K562 (cell line): Measurements from ENCODE around the gene SF3B4. TPM values are rescaled to one million over a fixed set of nuclear protein-coding genes. Genes with fewer than 3 reads are reported as not detected.

Source experiments
- ATAC-seq: fragments of 200-7000 bp; cut with Tn5 transposase; 3 replicates; pipeline ENCODE4 v1.9.1; 2020; ENCODE audit warnings: moderate library complexity
- BruUV-seq: library from RNA; stranded (reverse); fragments of 400-500 nt; replicated peaks from 2 replicates; lab custom pipeline; 2021; lab: Mats Ljungman, UMichigan
- CTCF ChIA-PET: fragments of 300-600 bp; formaldehyde crosslinking; extraction: SDS; loops from one replicate; lab custom pipeline; 2021; ENCODE audit warnings: low intra/inter-chr PET ratio; lab: Yijun Ruan, JAX
- POLR2A ChIA-PET: fragments of 300-600, 350-650 bp; sonication (Branson Sonifier 250); formaldehyde crosslinking; extraction: SDS; loops from one replicate; lab custom pipeline; 2021; ENCODE audit warnings: antibody characterized with exemption, inconsistent platforms; lab: Yijun Ruan, JAX
- DNase-seq, 4 experiments: peaks; one replicate each; pipeline versions ENCODE4 v3.0.0 to v3.0.0-alpha.2; 2011 to 2018; ENCODE audit warnings: low spot score in 3 of 4, mixed read lengths in 3 of 4; ENCODE audit errors: extremely low read depth in 1 of 4
- FAIRE-seq: peaks from 2 replicates; lab custom pipeline; 2011; peaks lifted over from hg19 to GRCh38; lab: Jason Lieb, UNC
- H2AFZ ChIP-seq: 2 replicates; pipeline ENCODE4 v1.6.0; 2011; ENCODE audit warnings: low read depth, low read length, control low read depth, inconsistent platforms
- H3K27ac ChIP-seq: fragments of 200-600 bp; 3 replicates; pipeline ENCODE4 v1.8.0; 2011; ENCODE audit warnings: low read depth, mild to moderate bottlenecking, control low read depth, inconsistent platforms, low read length, moderate library complexity, mixed read lengths; ENCODE audit errors: extremely low read depth
- H3K27me3 ChIP-seq, 2 experiments: fragments of 300-600 bp in 1 of 2; 2 replicates in 1 of 2; 3 replicates in 1 of 2; pipeline versions ENCODE4 v1.6.0 to v1.8.0; 2011; ENCODE audit warnings: inconsistent platforms in 2 of 2, low read length in 2 of 2, mild to moderate bottlenecking in 1 of 2, mixed read lengths in 1 of 2, moderate library complexity in 1 of 2; ENCODE audit not compliant: control insufficient read depth in 2 of 2, insufficient read depth in 2 of 2
- H3K36me3 ChIP-seq: fragments of 300-600 bp; 3 replicates; pipeline ENCODE4 v1.8.0; 2011; ENCODE audit warnings: mild to moderate bottlenecking, low read length, inconsistent platforms; ENCODE audit not compliant: control insufficient read depth, insufficient read depth
- H3K4me1 ChIP-seq, 2 experiments: fragments of 200-600 bp in 1 of 2; replicated peaks in 1 of 2; 2 replicates in 1 of 2; 3 replicates in 1 of 2; pipeline versions ENCODE4 v1.5.1 to v1.8.0; 2011; ENCODE audit warnings: inconsistent platforms in 2 of 2, low read length in 2 of 2, mild to moderate bottlenecking in 1 of 2, mixed read lengths in 1 of 2, moderate library complexity in 1 of 2; ENCODE audit not compliant: control insufficient read depth in 2 of 2, insufficient read depth in 2 of 2
- H3K4me2 ChIP-seq: 2 replicates; pipeline ENCODE4 v1.6.1; 2011; ENCODE audit warnings: low read length, control low read depth, inconsistent platforms, mixed read lengths; ENCODE audit not compliant: insufficient read depth
- H3K4me3 ChIP-seq: fragments of 200-600 bp; sonication (generic), shearing (Covaris generic); 2 replicates; pipeline ENCODE4 v1.5.1; 2016; ENCODE audit warnings: control low read depth, inconsistent platforms
- H3K79me2 ChIP-seq: fragments of 200-600 bp; 3 replicates; pipeline ENCODE4 v1.8.0; 2011; ENCODE audit warnings: low read length, inconsistent platforms; ENCODE audit not compliant: control insufficient read depth, insufficient read depth
- H3K9ac ChIP-seq, 2 experiments: 2 replicates each; pipeline versions ENCODE4 v1.6.0 to v1.6.1; 2011; ENCODE audit warnings: low read depth in 2 of 2, low read length in 2 of 2, control low read depth in 1 of 2, inconsistent platforms in 1 of 2, mild to moderate bottlenecking in 1 of 2, mixed read lengths in 1 of 2; ENCODE audit not compliant: insufficient read depth in 1 of 2
- H3K9me1 ChIP-seq: one replicate; pipeline ENCODE4 v1.6.0; 2011; ENCODE audit warnings: inconsistent platforms, mild to moderate bottlenecking, low read length, moderate library complexity; ENCODE audit not compliant: control insufficient read depth, insufficient read depth
- H3K9me3 ChIP-seq: replicated peaks from 2 replicates; pipeline ENCODE4 v1.5.1; 2011; ENCODE audit warnings: low read depth, low read length, inconsistent platforms; ENCODE audit not compliant: control insufficient read depth, insufficient read depth
- H4K20me1 ChIP-seq: replicated peaks from 2 replicates; pipeline ENCODE4 v1.6.1; 2011; ENCODE audit warnings: low read length, inconsistent platforms, mixed read lengths; ENCODE audit not compliant: control insufficient read depth, insufficient read depth
- ARID3B ChIP-seq: fragments of 250-450 bp; sonication (Bioruptor Pico); IDR thresholded peaks from 2 replicates; pipeline ENCODE4 v1.4.0; 2020; ENCODE audit warnings: borderline replicate concordance
- ATF2 ChIP-seq: sonication (generic); formaldehyde crosslinking; IDR thresholded peaks from 2 replicates; pipeline ENCODE4 v1.8.1; 2022; ENCODE audit warnings: missing genetic modification reagents
- CEBPZ ChIP-seq: fragments of 150-350 bp; IDR thresholded peaks from 2 replicates; pipeline ENCODE4 v1.6.1; 2014; ENCODE audit warnings: low read depth, mild to moderate bottlenecking, low read length, borderline replicate concordance
- HMBOX1 ChIP-seq: sonication (generic); IDR thresholded peaks from 2 replicates; pipeline ENCODE4 v1.6.1; 2016
- PRDM10 ChIP-seq: fragments of 450-650 bp; IDR thresholded peaks from 2 replicates; pipeline ENCODE4 v1.6.1; 2018; ENCODE audit not compliant: partially characterized antibody
- SPI1 ChIP-seq: IDR thresholded peaks from 2 replicates; pipeline ENCODE4 v1.6.1; 2011; ENCODE audit warnings: low read depth, low read length, control low read depth, borderline replicate concordance
- ZNF143 ChIP-seq: sonication (generic); formaldehyde crosslinking; IDR thresholded peaks from 2 replicates; pipeline ENCODE4 v1.9.0; 2022; ENCODE audit warnings: mild to moderate bottlenecking, missing genetic modification reagents
- ZNF384 ChIP-seq: IDR thresholded peaks from 2 replicates; pipeline ENCODE4 v1.6.1; 2012; ENCODE audit warnings: low read depth, low read length, improper control_type of control experiment
- WGBS: fragments of 100-300 bp; shearing (Covaris generic); methylation state at CpG from one replicate; pipeline ENCODE4 v1.1.6; 2016; ENCODE audit warnings: low coverage, mixed read lengths; ENCODE audit not compliant: insufficient coverage; ENCODE audit errors: missing lambda C conversion rate; 5-methylcytosine and 5-hydroxymethylcytosine counted together
- in situ Hi-C: fragments of 300-500 bp; cut with MboI; formaldehyde crosslinking; loops from 4 replicates; pipeline ENCODE4 v1.15.0; 2018; ENCODE audit warnings: inconsistent platforms, mixed read lengths
- intact Hi-C: fragments of 100-400 bp; cut with micrococcal nuclease; formaldehyde crosslinking; loops from 2 replicates; pipeline ENCODE4 v1.14.2; 2022
- polyA plus RNA-seq, 8 experiments: library from polyadenylated mRNA; depleted of rRNA in 4 of 8; stranded (reverse) in 5 of 8; unstranded in 3 of 8; fragments of >200 nt; fragmentation: Nextera tagmentation in 2 of 8; fragmentation: Illumina TruSeq in 1 of 8; extraction: Ambion mirVana in 2 of 8; extraction: Trizol in 1 of 8; gene quantifications; 2 replicates each; pipeline versions ENCODE4 v1.2.1 to v1.2.3, GENCODE V29; 2011 to 2014; ENCODE audit warnings: inconsistent platforms in 1 of 8, missing spikeins in 1 of 8
- total RNA-seq, 7 experiments: library from RNA; depleted of rRNA in 6 of 7; stranded (reverse); fragments of >200 nt in 6 of 7; fragmentation: Illumina TruSeq in 2 of 7; extraction: Trizol in 2 of 7; gene quantifications; 2 replicates each; pipeline versions ENCODE4 v1.2.1 to v1.2.3, GENCODE V29; 2011 to 2021; ENCODE audit warnings: low replicate concordance in 1 of 7

Gene SF3B4
- total and polyA plus RNA-seq, 9 of the 15 experiments (the other 6 are each of a cell fraction or from before 2014, with no cell fraction given) = 3.0 to 88.0 (median 26.1) TPM

- TF ChIP-seq HMBOX1 = peak; percentile 24; the same call in 1 of the 2 replicates
- TF ChIP-seq ATF2 (CRISPR knock-in tag) = no peak
- no peak for TF ChIP-seq CEBPZ
Observed at GRCh38 chr1:149929856-149930255, 2.3 kb upstream of the SF3B4 start (continued).

- no peak for ATAC-seq
- POLR2A ChIA-PET = interaction anchor here (0.6 to 3.5 kb wide), 11 partner anchors 8 to 1053 kb away, joined by 3 to 28 read pairs (median 3); partner anchors contain the start of genes MTMR11 and VPS45
- Histone ChIP-seq H2AFZ (peak overlapping the region; percentile 82), H3K9me1 (no peaks in the 10 kb centered on the region), H3K9ac (peak overlapping the region; percentile 76 to 94), H3K4me1 (peaks cover 22 to 23% of the 10 kb centered on the region in 2 experiments), H3K4me3 (peak overlapping the region; percentile 93), H3K27ac (peak overlapping the region; percentile 73), H3K36me3 (peaks cover 35% of the 10 kb centered on the region), H3K27me3 (no peaks in the 10 kb centered on the region), H3K4me2 (peak overlapping the region; percentile 96), H3K79me2 (peaks cover 36% of the 10 kb centered on the region), H3K9me3 (no peaks in the 10 kb centered on the region), H4K20me1 (no peaks in the 10 kb centered on the region)
- CTCF ChIA-PET = no interaction called here
- intact Hi-C loops (no loop called here), in situ Hi-C loops (no loop called here)
- 8% methylated on average over 1 of the region's 1 CpG for WGBS
- DNase-seq = no peak
- TF ChIP-seq SPI1 = peak; percentile 53; the same call in 1 of the 2 replicates
- TF ChIP-seq ARID3B (CRISPR knock-in tag) = no peak
- no peak for TF ChIP-seq ZNF143 (CRISPR knock-in tag)
- peak; percentile 18 for TF ChIP-seq PRDM10
- TF ChIP-seq ZNF384 = no peak
- FAIRE-seq = no peak
- no TSS peak for BruUV-seq
Observed at GRCh38 chr1:149928401-149928724, 760 bp upstream of the SF3B4 start.
